PC-3 (cell line): ENCODE results near the gene HK1. TPM values are rescaled to one million over a fixed set of nuclear protein-coding genes. Genes with fewer than 3 reads are reported as not detected.

ENCODE experiments used
- ATAC-seq: fragments of 200-7000 bp; cut with Tn5 transposase; 2 replicates; pipeline ENCODE4 v1.9.1; 2020; ENCODE audit warnings: mild to moderate bottlenecking, moderate library complexity
- BruUV-seq: library from RNA; stranded (reverse); fragments of 400-500 nt; replicated peaks from 2 replicates; lab custom pipeline; 2021; lab: Mats Ljungman, UMichigan
- CTCF ChIA-PET: fragments of 300-600 bp; sonication (Branson Sonifier 250); formaldehyde crosslinking; loops from one replicate; lab custom pipeline; 2022; ENCODE audit warnings: antibody characterized with exemption; lab: Charles Lee
- POLR2A ChIA-PET: fragments of 300-600 bp; sonication (Branson Sonifier 250); formaldehyde crosslinking; loops from one replicate; lab custom pipeline; 2022; ENCODE audit warnings: antibody characterized with exemption; ENCODE audit not compliant: unreplicated experiment; lab: Charles Lee
- DNase-seq: peaks from one replicate; pipeline ENCODE4 v3.0.0-alpha.2; 2015
- H2AFZ ChIP-seq: fragments of 300-600 bp; sonication (generic); 2 replicates; pipeline ENCODE4 v1.6.0; 2016; ENCODE audit warnings: antibody characterized with exemption, low read length
- H3F3A ChIP-seq: fragments of 300-600 bp; sonication (generic); one replicate; pipeline ENCODE4 v1.6.0; 2017; ENCODE audit warnings: antibody characterized with exemption, low read length, control low read depth, mild to moderate bottlenecking; ENCODE audit not compliant: unreplicated experiment
- H3K27ac ChIP-seq: fragments of 300-600 bp; sonication (generic); 2 replicates; pipeline ENCODE4 v1.5.1; 2016; ENCODE audit warnings: mild to moderate bottlenecking, low read length
- H3K27me3 ChIP-seq: fragments of 300-600 bp; sonication (generic); 2 replicates; pipeline ENCODE4 v1.6.1; 2016; ENCODE audit warnings: low read length, mixed read lengths
- H3K36me3 ChIP-seq: fragments of 300-600 bp; sonication (generic); 2 replicates; pipeline ENCODE4 v1.6.1; 2016; ENCODE audit warnings: low read depth, mixed run types, low read length, mixed read lengths
- H3K4me1 ChIP-seq: fragments of 300-600 bp; sonication (generic); 2 replicates; pipeline ENCODE4 v1.5.1; 2016; ENCODE audit warnings: low read length; ENCODE audit not compliant: insufficient read depth
- H3K4me2 ChIP-seq: fragments of 300-600 bp; sonication (generic); 2 replicates; pipeline ENCODE4 v1.6.0; 2016; ENCODE audit warnings: low read length
- H3K4me3 ChIP-seq: fragments of 300-600 bp; sonication (generic); 2 replicates; pipeline ENCODE4 v1.5.1; 2016; ENCODE audit warnings: mild to moderate bottlenecking, low read length, mixed read lengths
- H3K79me2 ChIP-seq: fragments of 300-600 bp; sonication (generic); 2 replicates; pipeline ENCODE4 v1.6.1; 2017; ENCODE audit warnings: low read length, mixed read lengths
- H3K9ac ChIP-seq: fragments of 300-600 bp; sonication (generic); 2 replicates; pipeline ENCODE4 v1.6.0; 2016; ENCODE audit warnings: mild to moderate bottlenecking, low read length
- H3K9me2 ChIP-seq: fragments of 300-600 bp; sonication (generic); replicated peaks from 2 replicates; pipeline ENCODE4 v1.6.1; 2016; ENCODE audit warnings: mixed run types, low read length, mixed read lengths
- H3K9me3 ChIP-seq: fragments of 300-600 bp; sonication (generic); 2 replicates; pipeline ENCODE4 v1.6.1; 2016; ENCODE audit warnings: low read length, mixed read lengths
- H4K20me1 ChIP-seq: fragments of 300-600 bp; sonication (generic); 2 replicates; pipeline ENCODE4 v1.6.1; 2016; ENCODE audit warnings: low read length, mixed read lengths
- CTCF ChIP-seq: fragments of 300-600 bp; sonication (generic); conservative IDR thresholded peaks from 2 replicates; pipeline ENCODE4 v1.5.1; 2017; ENCODE audit warnings: antibody characterized with exemption, low read depth, mild to moderate bottlenecking, low read length
- EZH2 ChIP-seq: fragments of 300-600 bp; sonication (generic); IDR thresholded peaks from one replicate; pipeline ENCODE4 v1.6.1; 2017; ENCODE audit warnings: antibody characterized with exemption, mild to moderate bottlenecking, low read length; ENCODE audit not compliant: unreplicated experiment
- EZH2phosphoT487 ChIP-seq: fragments of 300-600 bp; sonication (generic); IDR thresholded peaks from 2 replicates; pipeline ENCODE4 v1.6.1; 2018; ENCODE audit warnings: mild to moderate bottlenecking, antibody characterized with exemption, low read length, borderline replicate concordance
- intact Hi-C: fragments of 100-400 bp; cut with micrococcal nuclease; formaldehyde crosslinking; loops from 2 replicates; pipeline ENCODE4 v1.9.0; 2023
- total RNA-seq: library from RNA; depleted of rRNA; stranded (reverse); fragments of >200 nt; gene quantifications from 2 replicates; pipeline ENCODE4 v1.2.3, GENCODE V29; 2014

HK1 gene
- total RNA-seq, 1 experiment from 2014 or later = 189 TPM

DNA sequence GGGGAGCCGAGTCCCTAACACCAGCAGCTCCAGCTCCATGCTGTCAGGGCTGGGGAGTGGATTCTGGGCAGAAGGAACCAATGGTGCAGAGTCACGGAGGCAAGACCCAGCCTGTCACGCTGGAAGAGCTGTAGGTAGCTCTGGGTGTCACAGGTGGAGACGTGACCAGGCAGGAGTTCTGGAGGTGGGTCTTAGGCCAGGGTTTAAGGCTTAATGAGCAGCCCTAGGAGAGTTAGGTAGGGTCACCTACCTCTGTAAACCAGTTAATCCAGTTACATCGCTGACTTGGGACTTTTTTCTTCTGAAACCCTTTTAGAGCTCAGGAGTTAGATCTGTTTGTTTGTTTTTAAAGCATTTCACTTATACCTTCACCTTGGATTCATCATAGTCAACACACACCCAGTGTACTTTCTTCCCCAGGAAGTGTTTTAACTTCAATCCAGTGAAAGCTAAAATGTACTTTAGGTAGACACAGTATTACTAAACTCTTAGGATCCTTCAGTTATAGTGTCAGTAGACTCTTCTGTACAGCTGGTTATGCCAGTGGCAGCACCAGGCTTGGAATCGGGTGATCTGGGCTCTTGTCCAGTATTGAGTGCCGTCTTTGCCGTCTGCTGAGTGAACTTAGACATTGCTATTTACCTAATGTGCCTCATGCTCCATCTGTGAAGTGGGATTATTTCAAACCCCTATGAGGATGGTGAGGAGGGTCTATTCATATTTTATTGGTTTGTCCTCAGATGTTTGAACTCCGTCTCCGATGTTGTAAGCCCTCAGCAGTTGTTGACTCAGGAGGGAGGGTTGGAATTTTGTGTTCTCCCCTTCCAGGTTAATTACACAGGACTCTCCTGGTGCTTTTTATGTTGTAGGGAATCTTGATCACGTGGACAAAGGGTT, 107.4 kb downstream of the HK1 start:
- Histone ChIP-seq H3K9me3 (no peaks in the 10 kb centered on the region), H3K27ac (no peak overlapping the region), H3F3A (peaks cover 4% of the 10 kb centered on the region), H2AFZ (no peak overlapping the region), H3K9me2 (no peaks in the 10 kb centered on the region), H3K27me3 (no peaks in the 10 kb centered on the region), H3K79me2 (no peaks in the 10 kb centered on the region), H3K4me3 (no peak overlapping the region), H3K4me2 (no peak overlapping the region), H3K4me1 (peaks cover 36% of the 10 kb centered on the region), H4K20me1 (0 out of 2 replicates have a peak, but pooled peaks cover 4% of the 10 kb centered on the region), H3K36me3 (peaks cover 54% of the 10 kb centered on the region), H3K9ac (no peak overlapping the region)
- CTCF ChIA-PET = interaction anchor here (0.6 kb wide), 1 partner anchor 147 kb away, joined by 4 read pairs; no protein-coding TSS in a partner anchor
- no peak; the same call in 1 of the 2 replicates for ATAC-seq
- POLR2A ChIA-PET = no interaction called here
- no TSS peak for BruUV-seq
- intact Hi-C loops = no loop called here
- TF ChIP-seq CTCF (no peak), EZH2 (no peak), EZH2phosphoT487 (no peak)
- no peak for DNase-seq

DNA sequence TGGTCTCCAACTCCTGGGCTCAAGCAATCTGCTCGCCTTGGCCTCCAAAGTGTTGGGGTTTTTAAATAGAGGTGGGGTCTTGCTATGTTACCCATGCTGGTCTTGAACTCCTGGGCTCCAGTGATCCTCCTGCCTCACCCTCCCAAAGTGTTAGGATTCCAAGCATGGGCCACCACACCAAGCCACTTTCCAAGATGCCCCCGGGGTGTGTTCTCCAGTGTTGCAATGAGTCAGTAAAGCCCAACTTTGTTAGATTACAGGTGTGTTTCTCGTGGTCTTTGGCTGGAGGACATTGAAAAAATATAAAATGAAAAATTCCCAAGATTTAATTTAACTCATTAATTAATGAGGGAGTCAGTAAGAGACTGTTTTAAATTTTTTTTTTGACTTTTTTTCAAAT, 109.2 kb downstream of the HK1 start:
- ATAC-seq (no peak), DNase-seq (no peak)
- Histone ChIP-seq H3K36me3 (peaks cover 57% of the 10 kb centered on the region), H3K9me2 (no peaks in the 10 kb centered on the region), H3K4me1 (peaks cover 35% of the 10 kb centered on the region), H3K9ac (no peak overlapping the region), H2AFZ (no peak overlapping the region), H3K4me2 (no peak overlapping the region), H3F3A (peaks cover 1% of the 10 kb centered on the region), H3K9me3 (no peaks in the 10 kb centered on the region), H3K27me3 (no peaks in the 10 kb centered on the region), H3K27ac (no peak overlapping the region), H3K4me3 (no peak overlapping the region), H3K79me2 (no peaks in the 10 kb centered on the region), H4K20me1 (0 out of 2 replicates have a peak, but pooled peaks cover 4% of the 10 kb centered on the region)
- no TSS peak for BruUV-seq
- ChIA-PET CTCF (no interaction called here), POLR2A (no interaction called here)
- intact Hi-C loops = no loop called here
- no peak for TF ChIP-seq CTCF
- TF ChIP-seq EZH2phosphoT487 = no peak
- TF ChIP-seq EZH2 = no peak

DNA sequence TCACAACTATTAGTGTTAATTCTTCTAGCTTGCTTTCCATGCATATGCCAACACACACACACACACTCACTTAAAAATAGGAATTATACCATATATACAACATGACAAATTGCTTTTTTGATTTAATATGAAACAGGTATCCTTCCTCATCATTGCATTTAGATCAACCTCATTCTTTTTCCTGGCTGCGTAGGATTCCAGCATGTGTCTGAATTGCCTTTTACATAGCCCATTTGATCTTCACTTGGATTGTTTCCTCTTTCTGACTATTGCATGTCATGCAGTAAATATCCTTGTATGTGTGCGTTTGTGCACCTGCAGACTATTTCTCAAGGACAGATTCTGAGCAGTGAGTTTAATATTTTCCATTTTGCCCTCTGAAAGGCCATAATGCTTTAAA, 110.2 kb downstream of the HK1 start:
- Histone ChIP-seq H3K36me3 (peaks cover 54% of the 10 kb centered on the region), H3K9me2 (no peaks in the 10 kb centered on the region), H3K4me1 (peaks cover 26% of the 10 kb centered on the region), H3K9ac (no peak overlapping the region), H3K9me3 (no peaks in the 10 kb centered on the region), H3F3A (no peaks in the 10 kb centered on the region), H3K4me3 (no peak overlapping the region), H3K4me2 (no peak overlapping the region), H3K79me2 (no peaks in the 10 kb centered on the region), H3K27ac (no peak overlapping the region), H4K20me1 (no peaks in the 10 kb centered on the region), H3K27me3 (no peaks in the 10 kb centered on the region), H2AFZ (no peak overlapping the region)
- no peak for ATAC-seq
- no peak for TF ChIP-seq CTCF
- no peak for TF ChIP-seq EZH2phosphoT487
- no peak for TF ChIP-seq EZH2
- DNase-seq = no peak
- CTCF ChIA-PET = no interaction called here
- intact Hi-C loops = no loop called here
- no TSS peak for BruUV-seq
- POLR2A ChIA-PET = no interaction called here
